SK-N-SH (cell line): ENCODE results near the gene GGTLC1. TPM values are rescaled to one million over a fixed set of nuclear protein-coding genes. Genes with fewer than 3 reads are reported as not detected.
"Not testable (repeated sequence)": the region's sequence is repeated elsewhere in the genome, so short reads cannot be mapped to it uniquely, and the experiment has no call there.

Experiments used
- CTCF ChIA-PET: fragments of 300-600, 350-600 bp; formaldehyde crosslinking; extraction: SDS; loops from one replicate; lab custom pipeline; 2021; lab: Yijun Ruan, JAX
- POLR2A ChIA-PET: fragments of 350-600 bp; sonication (Branson Sonifier 250); formaldehyde crosslinking; extraction: SDS; loops from one replicate; lab custom pipeline; 2020; ENCODE audit warnings: antibody characterized with exemption, inconsistent platforms; lab: Yijun Ruan, JAX
- DNase-seq: peaks from one replicate; pipeline ENCODE4 v3.0.0; 2012
- H2AFZ ChIP-seq: fragments of 200-600 bp; sonication (generic); 2 replicates; pipeline ENCODE4 v1.8.1; 2016; ENCODE audit warnings: antibody characterized with exemption, mild to moderate bottlenecking, low read depth
- H3F3A ChIP-seq: fragments of 200-600 bp; sonication (generic); replicated peaks from 2 replicates; pipeline ENCODE3; 2016; ENCODE audit warnings: antibody characterized with exemption, mild to moderate bottlenecking; ENCODE audit not compliant: insufficient read depth
- H3K27ac ChIP-seq, 2 experiments: fragments of 200-500 bp in 1 of 2; fragments of 200-600 bp in 1 of 2; sonication (Bioruptor generic) in 1 of 2; sonication (generic), shearing (Covaris generic) in 1 of 2; 2 replicates each; pipeline versions ENCODE4 v1.5.1 to v1.6.1; 2014 to 2016; ENCODE audit warnings: low read depth in 2 of 2, inconsistent platforms in 1 of 2, low read length in 1 of 2, mild to moderate bottlenecking in 1 of 2, mixed read lengths in 1 of 2
- H3K27me3 ChIP-seq: fragments of 200-600 bp; sonication (generic), shearing (Covaris generic); 2 replicates; pipeline ENCODE4 v1.6.1; 2016; ENCODE audit warnings: mixed run types; ENCODE audit not compliant: insufficient read depth
- H3K36me3 ChIP-seq, 2 experiments: fragments of 200-500 bp in 1 of 2; fragments of 200-600 bp in 1 of 2; sonication (Bioruptor generic) in 1 of 2; sonication (generic) in 1 of 2; replicated peaks in 1 of 2; 2 replicates each; pipeline versions ENCODE3 to v1.5.1; 2014 to 2016; ENCODE audit warnings: low read length in 1 of 2, mild to moderate bottlenecking in 1 of 2; ENCODE audit not compliant: insufficient read depth in 2 of 2, control insufficient read depth in 1 of 2
- H3K4me1 ChIP-seq, 2 experiments: fragments of 200-500 bp in 1 of 2; fragments of 200-600 bp in 1 of 2; sonication (Bioruptor generic) in 1 of 2; sonication (generic), shearing (Covaris generic) in 1 of 2; 2 replicates each; pipeline versions ENCODE4 v1.5.1 to v1.6.1; 2014 to 2016; ENCODE audit warnings: low read depth in 1 of 2, low read length in 1 of 2, mixed run types in 1 of 2; ENCODE audit not compliant: insufficient read depth in 2 of 2, control insufficient read depth in 1 of 2
- H3K4me2 ChIP-seq: fragments of 200-600 bp; sonication (generic), shearing (Covaris generic); 2 replicates; pipeline ENCODE4 v1.6.1; 2017; ENCODE audit warnings: mixed run types
- H3K4me3 ChIP-seq, 2 experiments: fragments of 200-500 bp in 1 of 2; fragments of 200-600 bp in 1 of 2; sonication (Bioruptor generic) in 1 of 2; sonication (generic), shearing (Covaris generic) in 1 of 2; 2 replicates each; pipeline versions ENCODE4 v1.5.1 to v1.8.1; 2014 to 2016; ENCODE audit warnings: low read depth in 2 of 2, inconsistent platforms in 1 of 2, low read length in 1 of 2, mild to moderate bottlenecking in 1 of 2, mixed read lengths in 1 of 2, moderate library complexity in 1 of 2
- H3K79me2 ChIP-seq: fragments of 200-600 bp; sonication (generic); 2 replicates; pipeline ENCODE4 v1.8.1; 2017; ENCODE audit warnings: mild to moderate bottlenecking; ENCODE audit not compliant: insufficient read depth
- H3K9ac ChIP-seq: fragments of 200-600 bp; sonication (generic); 2 replicates; pipeline ENCODE4 v1.6.1; 2017; ENCODE audit warnings: mixed run types
- H3K9me2 ChIP-seq: fragments of 200-600 bp; sonication (generic); 2 replicates; pipeline ENCODE4 v1.6.1; 2017; ENCODE audit warnings: mixed run types
- H3K9me3 ChIP-seq: fragments of 200-600 bp; sonication (generic); 2 replicates; pipeline ENCODE4 v1.6.1; 2017; ENCODE audit warnings: mixed run types, mild to moderate bottlenecking, moderate library complexity
- H4K20me1 ChIP-seq: fragments of 200-600 bp; sonication (generic); 2 replicates; pipeline ENCODE4 v1.6.1; 2017; ENCODE audit warnings: mild to moderate bottlenecking, mixed run types; ENCODE audit not compliant: insufficient read depth
- WGBS: methylation state at CpG from one replicate; pipeline ENCODE4 v1.1.6; 2017; ENCODE audit warnings: low lambda C conversion rate; 5-methylcytosine and 5-hydroxymethylcytosine counted together
- polyA plus RNA-seq, 3 experiments: library from polyadenylated mRNA; depleted of rRNA; stranded (reverse); fragments of >200 nt; gene quantifications; 2 replicates each; pipeline ENCODE4 v1.2.3, GENCODE V29; 2012

Gene GGTLC1
- polyA plus RNA-seq, 1 of the 3 experiments (the other 2 are of a cell fraction) = not detected

GRCh38 chr20:23993440-23993839 lies 4.9 kb upstream of the GGTLC1 start:
- CTCF ChIA-PET = interaction anchor here (0.5 to 1.5 kb wide), 3 partner anchors 56 to 103 kb away, joined by 3 read pairs; no protein-coding TSS in a partner anchor
- H3K4me1 ChIP-seq, H3K9me3 ChIP-seq, H3K4me3 ChIP-seq, H3K9me2 ChIP-seq, H3K27ac ChIP-seq, DNase-seq, H3K9ac ChIP-seq, H3K79me2 ChIP-seq, H3F3A ChIP-seq, POLR2A ChIA-PET, H3K27me3 ChIP-seq, H2AFZ ChIP-seq, H4K20me1 ChIP-seq, H3K36me3 ChIP-seq, H3K4me2 ChIP-seq: not testable (repeated sequence)
- 52% methylated on average over 6 of the region's 12 CpGs for WGBS

GRCh38 chr20:23990296-23990695 lies 1.7 kb upstream of the GGTLC1 start:
- DNase-seq, H3K9ac ChIP-seq, H3K4me3 ChIP-seq, H3K9me3 ChIP-seq, H2AFZ ChIP-seq, H3F3A ChIP-seq, H4K20me1 ChIP-seq, H3K4me1 ChIP-seq, H3K36me3 ChIP-seq, POLR2A ChIA-PET, H3K9me2 ChIP-seq, H3K27me3 ChIP-seq, H3K27ac ChIP-seq, H3K4me2 ChIP-seq, H3K79me2 ChIP-seq: not testable (repeated sequence)
- 10% methylated on average over 2 of the region's 12 CpGs for WGBS
- CTCF ChIA-PET = interaction anchor here (0.9 kb wide), 1 partner anchor 266 kb away, joined by 3 read pairs; no protein-coding TSS in a partner anchor

GRCh38 chr20:23988966-23989365 lies 387 bp upstream of the GGTLC1 start:
- H3K4me1 ChIP-seq, H3K36me3 ChIP-seq, H3K4me2 ChIP-seq, H3K9me2 ChIP-seq, POLR2A ChIA-PET, H3K27ac ChIP-seq, DNase-seq, H3K4me3 ChIP-seq, H3K9ac ChIP-seq, H4K20me1 ChIP-seq, H3K79me2 ChIP-seq, H3K27me3 ChIP-seq, H2AFZ ChIP-seq, H3K9me3 ChIP-seq, H3F3A ChIP-seq: not testable (repeated sequence)
- WGBS = 27% methylated on average over 2 of the region's 9 CpGs
- CTCF ChIA-PET = interaction anchor here (0.6 kb wide), 1 partner anchor 12 kb away, joined by 3 read pairs; no protein-coding TSS in a partner anchor

- H2AFZ ChIP-seq, POLR2A ChIA-PET, H3K9ac ChIP-seq, H3K27ac ChIP-seq, H3K27me3 ChIP-seq, H3K9me2 ChIP-seq, H3K79me2 ChIP-seq, H3F3A ChIP-seq, H3K4me2 ChIP-seq, H3K9me3 ChIP-seq, CTCF ChIA-PET, DNase-seq, H3K36me3 ChIP-seq, H3K4me3 ChIP-seq, H3K4me1 ChIP-seq, H4K20me1 ChIP-seq: not testable (repeated sequence)
- WGBS = 26% methylated on average over 1 of the region's 3 CpGs
These were observed 1.9 kb downstream of the GGTLC1 start for GRCh38 chr20:23986716-23987115.

GRCh38 chr20:23986310-23986709 lies 2.3 kb downstream of the GGTLC1 start:
- H3K4me2 ChIP-seq, H2AFZ ChIP-seq, H3K79me2 ChIP-seq, H3F3A ChIP-seq, H3K4me1 ChIP-seq, H3K36me3 ChIP-seq, CTCF ChIA-PET, H3K9me2 ChIP-seq, DNase-seq, H3K27me3 ChIP-seq, H3K9me3 ChIP-seq, H3K4me3 ChIP-seq, H4K20me1 ChIP-seq, H3K9ac ChIP-seq, H3K27ac ChIP-seq: not testable (repeated sequence)
- POLR2A ChIA-PET = interaction anchor here (0.5 kb wide), 1 partner anchor 179 kb away, joined by 4 read pairs; no protein-coding TSS in a partner anchor
- 80% methylated on average over 12 of the region's 14 CpGs for WGBS

- CTCF ChIA-PET, H3K4me2 ChIP-seq, H4K20me1 ChIP-seq, H3K9me2 ChIP-seq, H3K4me3 ChIP-seq, H3K36me3 ChIP-seq, H3K9ac ChIP-seq, H3K27ac ChIP-seq, H3K9me3 ChIP-seq, H3F3A ChIP-seq, H2AFZ ChIP-seq, H3K4me1 ChIP-seq, H3K79me2 ChIP-seq, DNase-seq, H3K27me3 ChIP-seq: not testable (repeated sequence)
- WGBS = 71% methylated on average over 8 of the region's 17 CpGs
- POLR2A ChIA-PET = interaction anchor here (0.5 kb wide), 1 partner anchor 179 kb away, joined by 4 read pairs; no protein-coding TSS in a partner anchor
These were observed 2.8 kb downstream of the GGTLC1 start for GRCh38 chr20:23985790-23986225.
